ENCODE data around the gene RAB11FIP4.

Gene RAB11FIP4

GRCh38 chr17:31573861-31574260 lies 182.4 kb downstream of the RAB11FIP4 start:
- DNase-seq = no peak

DNA sequence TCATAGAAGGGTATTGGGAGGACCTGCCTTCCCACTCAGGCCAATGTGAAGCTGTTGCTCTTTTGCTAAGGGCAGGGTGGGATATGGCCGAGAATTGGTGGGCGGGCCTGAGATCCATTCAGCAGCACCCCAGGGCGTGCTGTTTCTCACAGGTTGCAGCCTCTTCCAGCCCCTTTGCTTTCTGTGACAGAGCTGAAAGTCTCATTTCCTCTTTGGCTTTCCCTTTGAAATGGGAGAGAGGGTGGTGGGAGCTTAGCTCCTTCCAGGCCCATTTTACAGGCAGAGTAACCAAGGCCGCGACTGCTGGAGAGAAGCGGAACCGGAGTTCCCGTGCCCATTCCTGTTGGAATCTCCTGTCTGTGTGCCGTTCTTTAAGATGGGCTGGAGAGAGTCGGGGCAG lies 183.0 kb downstream of the RAB11FIP4 start:
- DNase-seq = no peak

DNA sequence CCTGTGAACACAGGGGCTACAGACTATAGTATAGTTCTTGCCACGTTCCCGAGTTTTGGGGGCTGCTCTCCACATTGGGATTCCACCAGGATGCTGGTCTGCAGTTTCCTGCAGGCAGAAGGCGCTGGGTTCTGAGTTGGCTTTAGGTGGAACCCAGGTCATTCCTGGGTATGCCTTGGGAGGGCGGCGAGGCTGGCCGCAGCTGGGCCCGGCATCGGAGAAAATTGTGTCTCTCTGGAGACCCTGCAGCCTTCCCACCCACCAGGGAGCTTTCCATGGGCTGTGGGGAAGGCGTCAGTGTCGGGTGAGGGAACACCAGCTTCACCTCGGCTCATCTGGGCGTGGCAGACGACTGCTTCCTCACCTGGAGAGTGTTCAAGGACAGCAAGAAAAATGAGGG lies 183.6 kb downstream of the RAB11FIP4 start:
- DNase-seq = no peak

- no peak for DNase-seq
Observed at GRCh38 chr17:31579265-31579664, 187.8 kb downstream of the RAB11FIP4 start.

DNA sequence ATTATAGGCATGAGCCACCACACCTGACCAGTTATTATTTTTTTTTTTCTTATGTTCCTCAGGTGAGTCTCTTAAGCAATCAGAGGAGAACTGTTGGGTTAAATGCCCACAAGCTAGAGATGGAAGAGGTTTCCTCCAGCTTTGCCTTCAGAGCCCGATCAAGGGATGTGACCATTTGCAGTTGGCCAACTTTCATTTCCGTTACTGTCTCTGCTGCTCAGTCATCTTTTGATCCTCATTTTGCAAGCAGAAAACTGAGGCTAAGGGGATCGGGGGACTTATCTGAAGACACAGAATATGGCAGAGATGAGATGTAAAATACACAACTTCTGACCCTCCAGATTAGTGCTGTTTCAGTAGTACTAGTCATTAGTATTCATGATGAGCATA lies 188.8 kb downstream of the RAB11FIP4 start:
- DNase-seq = no peak

GRCh38 chr17:31580706-31581490 lies 189.4 kb downstream of the RAB11FIP4 start:
- DNase-seq = no peak

DNA sequence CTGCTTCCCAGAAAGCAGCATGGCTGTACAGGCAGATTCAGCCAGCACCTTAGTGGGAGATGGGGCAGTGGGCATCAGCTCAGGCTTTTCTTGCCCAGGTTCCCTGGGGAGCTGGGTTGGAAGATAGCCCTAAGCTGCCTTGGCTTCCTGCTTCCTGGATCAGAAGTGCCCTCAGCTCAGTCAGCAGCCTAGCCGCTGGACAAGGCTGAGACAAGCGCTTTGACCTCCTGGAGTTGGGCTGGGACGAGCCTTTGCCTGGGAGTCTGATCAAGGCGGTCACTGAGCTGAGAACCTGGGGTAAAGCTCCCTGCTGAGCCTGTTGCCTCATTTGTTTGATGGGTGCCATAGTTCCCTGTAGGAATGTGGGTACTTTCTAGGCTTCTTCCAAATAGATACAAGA lies 190.0 kb downstream of the RAB11FIP4 start:
- DNase-seq = no peak

GRCh38 chr17:31582151-31582907 lies 190.9 kb downstream of the RAB11FIP4 start:
- DNase-seq = no peak

GRCh38 chr17:31583772-31584356 lies 192.4 kb downstream of the RAB11FIP4 start:
- no peak for DNase-seq

DNA sequence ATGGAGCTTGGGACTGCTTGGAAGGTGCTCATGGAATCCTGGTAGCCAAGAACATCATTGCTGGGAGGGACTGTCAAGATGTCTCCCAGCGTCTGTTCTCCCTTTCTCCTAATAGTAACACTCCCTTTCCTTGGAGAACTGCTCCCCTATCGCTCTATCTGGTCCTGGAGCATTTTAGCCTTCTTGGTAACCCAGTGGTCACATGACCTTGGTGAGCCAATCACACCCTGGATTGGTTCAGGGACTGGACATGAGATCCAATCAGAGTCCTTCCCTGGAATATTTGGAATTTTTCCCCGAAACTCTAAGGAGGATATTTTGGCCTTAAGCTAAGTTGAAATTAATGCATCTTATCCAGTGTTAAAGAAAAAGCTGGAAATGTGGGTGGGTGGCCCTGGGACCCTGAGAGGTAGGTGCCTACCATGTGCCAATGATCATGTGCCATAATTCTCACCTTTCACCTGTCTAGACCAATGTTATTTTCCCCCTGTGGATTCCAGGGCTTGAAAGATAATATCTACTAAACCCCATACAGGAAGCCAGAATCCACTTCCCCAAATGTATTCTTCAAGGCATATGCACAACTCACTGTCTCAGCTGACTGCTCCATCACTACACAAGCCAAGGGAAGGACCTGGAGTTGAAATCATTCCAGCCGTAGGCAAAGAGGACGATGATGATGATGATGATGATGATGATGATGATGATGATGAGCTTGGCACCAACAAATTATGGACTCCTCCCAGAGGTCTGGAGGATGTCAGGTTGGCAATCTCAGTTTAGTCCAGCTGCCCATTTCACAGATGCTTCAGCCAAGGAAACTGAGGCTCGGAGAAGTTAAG lies 193.2 kb downstream of the RAB11FIP4 start:
- DNase-seq = no peak

DNA sequence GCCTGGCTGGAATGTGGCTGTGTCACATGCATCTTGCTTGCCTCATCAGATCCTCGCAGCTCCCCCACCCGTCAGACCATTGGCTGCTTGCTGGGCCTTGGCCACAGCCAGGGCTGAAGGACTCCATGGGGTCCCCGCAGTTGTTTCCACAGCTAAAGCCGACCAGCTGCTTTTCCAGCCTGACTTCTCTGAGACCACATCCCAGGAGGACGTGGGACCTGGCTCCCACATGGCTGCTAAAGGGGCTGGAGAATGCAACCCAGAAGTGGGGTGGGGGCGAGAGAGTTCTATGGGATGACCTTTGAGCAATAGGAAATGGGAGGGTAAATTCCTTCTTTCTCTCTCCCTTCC lies 193.8 kb downstream of the RAB11FIP4 start:
- no peak for DNase-seq

GRCh38 chr17:31586946-31587345 lies 195.5 kb downstream of the RAB11FIP4 start:
- no peak for DNase-seq

DNA sequence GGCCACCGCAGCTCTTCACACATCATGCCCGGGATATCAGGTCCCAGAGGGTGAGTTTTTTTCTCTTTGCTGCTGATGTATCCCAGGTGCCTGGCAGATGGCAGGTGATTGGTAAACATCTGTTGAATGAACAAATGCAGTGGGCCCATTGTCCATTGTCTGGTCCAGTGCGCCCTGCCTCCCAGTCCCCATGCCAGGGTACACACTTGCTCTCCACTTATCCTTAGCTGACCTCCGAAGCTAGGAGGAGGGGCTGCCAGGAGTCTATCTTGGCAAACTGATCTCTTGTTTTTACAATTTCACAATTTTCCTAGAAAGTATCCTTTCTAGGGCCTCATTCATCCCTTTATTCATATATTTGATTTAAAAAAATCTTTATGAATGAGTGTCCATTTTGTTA lies 196.0 kb downstream of the RAB11FIP4 start:
- DNase-seq = no peak

All from activated effector memory CD4-positive, alpha-beta T cell treated with anti-CD3 and anti-CD28 coated beads, Interleukin-2, amount 50 U/mL, for 16 hours (primary cell).